Subcutaneous adipose tissue (tissue), 4 donors: ENCODE results near the gene MOSMO. TPM values are rescaled to one million over a fixed set of nuclear protein-coding genes. Genes with fewer than 3 reads are reported as not detected.

ENCODE experiments used
- total RNA-seq, 4 donors: library from RNA; depleted of rRNA; stranded (reverse); fragments of >200 nt; gene quantifications; one replicate each; pipeline ENCODE4 v1.1.0, GENCODE V29; 2016
- TF ChIP-seq, protein P1 (sequence below): fragments of 450-650 bp; IDR thresholded peaks from one replicate; pipeline ENCODE4 v1.5.1; 2016; ENCODE audit warnings: low read depth, mild to moderate bottlenecking, control low read depth, antibody characterized with exemption, moderate library complexity

The MOSMO gene
- total RNA-seq, 4 donors from 2014 or later: 15.3 to 33.4 (median 23.8) TPM

DNA sequence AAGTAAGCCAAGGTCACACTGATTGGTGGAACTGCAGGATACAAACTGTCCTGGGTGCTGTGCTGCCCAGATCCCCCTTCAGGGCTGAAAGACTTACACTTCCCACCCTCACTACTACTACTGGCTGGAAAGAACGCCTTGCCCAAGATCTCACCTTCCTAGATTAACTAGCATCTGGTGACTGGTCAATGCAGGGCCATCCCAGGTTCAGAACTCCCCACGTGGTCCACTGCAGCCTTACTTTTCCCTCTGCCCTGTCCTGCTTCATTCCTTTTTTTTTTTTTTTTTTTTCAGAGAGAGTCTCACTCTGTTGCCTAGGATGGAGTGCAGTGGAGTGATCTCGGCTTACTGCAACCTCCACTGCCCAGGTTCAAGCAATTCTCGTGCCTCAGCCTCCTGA lies 4.7 kb upstream of the MOSMO start:
- TF ChIP-seq, protein P1, sequence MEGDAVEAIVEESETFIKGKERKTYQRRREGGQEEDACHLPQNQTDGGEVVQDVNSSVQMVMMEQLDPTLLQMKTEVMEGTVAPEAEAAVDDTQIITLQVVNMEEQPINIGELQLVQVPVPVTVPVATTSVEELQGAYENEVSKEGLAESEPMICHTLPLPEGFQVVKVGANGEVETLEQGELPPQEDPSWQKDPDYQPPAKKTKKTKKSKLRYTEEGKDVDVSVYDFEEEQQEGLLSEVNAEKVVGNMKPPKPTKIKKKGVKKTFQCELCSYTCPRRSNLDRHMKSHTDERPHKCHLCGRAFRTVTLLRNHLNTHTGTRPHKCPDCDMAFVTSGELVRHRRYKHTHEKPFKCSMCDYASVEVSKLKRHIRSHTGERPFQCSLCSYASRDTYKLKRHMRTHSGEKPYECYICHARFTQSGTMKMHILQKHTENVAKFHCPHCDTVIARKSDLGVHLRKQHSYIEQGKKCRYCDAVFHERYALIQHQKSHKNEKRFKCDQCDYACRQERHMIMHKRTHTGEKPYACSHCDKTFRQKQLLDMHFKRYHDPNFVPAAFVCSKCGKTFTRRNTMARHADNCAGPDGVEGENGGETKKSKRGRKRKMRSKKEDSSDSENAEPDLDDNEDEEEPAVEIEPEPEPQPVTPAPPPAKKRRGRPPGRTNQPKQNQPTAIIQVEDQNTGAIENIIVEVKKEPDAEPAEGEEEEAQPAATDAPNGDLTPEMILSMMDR: no peak

DNA sequence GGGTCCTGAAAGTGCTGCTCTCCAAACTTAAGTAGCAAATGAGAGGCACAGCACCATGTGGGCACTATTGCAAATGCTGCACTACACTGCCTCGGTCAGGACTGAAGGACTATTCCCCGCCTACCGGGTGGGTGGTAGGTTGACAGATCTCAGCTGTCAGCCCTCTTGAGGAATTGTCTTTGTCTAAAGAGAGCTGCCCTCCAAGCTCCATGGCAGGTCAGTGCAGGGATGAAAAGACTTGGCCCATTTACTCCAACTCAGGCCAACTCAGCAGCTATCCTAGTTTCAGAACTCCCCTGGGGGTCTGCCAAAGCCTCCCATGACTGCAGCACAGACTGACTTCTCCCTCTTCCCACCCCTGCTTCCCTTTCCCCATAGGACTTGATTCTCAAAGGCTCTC lies 3.6 kb upstream of the MOSMO start:
- TF ChIP-seq, protein P1: no peak

DNA sequence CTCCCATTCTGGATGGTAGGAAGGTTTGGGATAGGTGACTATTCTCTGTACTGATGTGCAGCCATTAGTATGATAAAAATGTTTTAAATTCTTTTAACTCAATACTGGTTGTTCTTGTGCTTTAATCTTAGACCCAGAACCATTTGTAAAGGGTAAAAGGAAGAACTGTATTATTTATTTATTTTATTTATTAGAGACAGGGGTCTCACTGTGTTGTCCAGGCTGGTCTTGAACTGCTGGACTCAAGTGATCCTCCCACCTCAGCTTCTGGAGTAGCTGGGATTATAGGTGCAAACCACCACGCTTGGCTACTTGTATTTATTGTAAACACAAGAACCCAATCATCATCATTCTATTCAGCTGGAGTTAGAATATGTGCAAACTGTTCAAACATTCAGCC lies 2.2 kb upstream of the MOSMO start:
- TF ChIP-seq, protein P1: no peak

DNA sequence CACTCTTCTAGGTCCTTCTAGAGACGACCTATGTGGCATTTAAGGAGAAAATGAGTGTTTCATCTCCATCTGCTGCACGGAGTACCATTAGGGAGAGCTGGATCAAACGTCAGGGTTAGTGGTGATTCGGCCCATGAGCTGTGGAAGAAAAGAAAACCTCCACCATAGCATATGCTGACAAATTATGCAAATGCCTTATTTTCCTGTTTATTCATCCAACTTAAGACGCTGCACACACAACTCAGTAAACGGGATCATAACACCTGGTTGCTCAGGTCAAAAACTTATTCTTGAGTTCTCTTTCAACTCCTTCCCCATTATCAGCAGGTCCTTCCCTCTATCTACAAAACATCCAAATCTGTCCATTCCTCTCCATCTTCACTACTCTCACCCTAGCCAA lies 1.3 kb upstream of the MOSMO start:
- TF ChIP-seq, protein P1: no peak

DNA sequence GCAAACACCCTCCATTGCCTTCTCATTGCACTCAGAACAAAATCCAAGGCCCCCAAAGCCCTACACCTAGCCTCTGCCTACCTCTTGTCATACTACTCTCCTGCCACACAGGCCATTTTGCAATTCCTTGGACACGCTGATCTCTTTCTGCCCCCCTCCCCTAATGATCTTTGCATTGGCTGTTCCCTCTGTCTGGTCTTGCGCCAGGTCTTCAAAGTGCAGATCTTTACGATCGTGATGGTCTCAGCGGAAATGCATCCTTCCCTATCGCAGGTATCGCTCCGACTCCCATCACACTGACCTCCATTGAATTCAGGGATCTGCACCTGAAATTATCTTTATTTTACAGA lies 777 bp upstream of the MOSMO start:
- TF ChIP-seq, protein P1: no peak

DNA sequence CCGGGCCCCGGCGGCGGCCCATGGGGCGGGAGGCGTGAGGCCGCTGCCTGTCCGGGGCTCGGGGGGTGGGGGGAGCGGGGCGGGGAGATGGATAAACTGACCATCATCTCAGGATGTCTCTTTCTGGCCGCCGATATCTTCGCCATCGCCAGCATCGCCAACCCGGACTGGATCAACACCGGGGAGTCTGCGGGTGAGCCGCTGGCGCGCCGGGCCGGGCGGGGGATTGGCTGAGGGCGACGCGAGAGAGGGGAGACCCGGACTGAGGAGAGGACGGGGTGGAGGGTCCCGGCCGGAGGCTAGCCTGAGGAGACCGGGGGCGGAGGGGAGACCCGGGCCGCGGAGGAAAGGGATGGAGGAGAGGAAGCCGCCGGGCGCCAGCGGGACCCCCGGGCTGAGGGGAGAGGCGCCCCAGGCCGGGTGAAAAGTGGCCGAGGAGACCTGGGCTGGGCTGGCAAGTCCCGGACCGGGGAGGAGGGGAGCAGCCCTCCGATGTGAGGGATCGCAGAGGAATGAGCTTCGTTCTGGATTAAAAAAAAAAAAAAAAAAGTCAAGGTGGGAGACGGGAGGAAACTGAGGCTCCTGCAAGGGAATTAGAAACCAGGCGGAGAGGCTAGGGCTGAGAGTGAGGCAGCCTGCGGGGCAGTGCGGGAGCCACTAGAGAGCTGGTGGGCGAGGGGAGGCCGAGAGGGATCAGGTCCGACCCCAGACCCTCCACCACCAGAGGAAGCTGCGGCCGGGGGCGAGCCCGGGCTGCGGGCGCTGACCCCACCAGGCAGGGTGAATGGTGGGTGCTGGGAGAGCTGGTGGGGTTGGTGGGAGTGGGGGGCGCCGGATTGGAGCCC lies 526 bp downstream of the MOSMO start:
- TF ChIP-seq, protein P1: no peak

DNA sequence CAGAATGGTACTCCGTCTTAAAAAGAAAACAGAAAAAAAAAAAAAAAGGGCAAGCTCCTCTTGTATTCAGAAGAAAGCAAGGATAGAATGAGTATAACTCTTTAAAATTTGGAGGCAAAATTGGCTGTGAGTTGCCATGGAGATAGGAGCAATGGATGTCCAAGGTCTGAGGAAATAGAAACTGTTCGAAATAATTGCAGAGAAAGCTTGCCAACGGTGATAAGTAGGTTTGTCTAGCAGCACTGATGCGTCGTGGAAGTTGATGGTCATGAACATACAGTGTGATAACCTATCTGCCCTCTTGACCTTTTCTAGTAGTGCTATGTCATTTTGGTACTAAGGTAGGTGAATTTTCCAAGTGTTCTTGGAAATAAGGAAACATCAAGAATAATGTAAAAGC lies 3.0 kb downstream of the MOSMO start:
- TF ChIP-seq, protein P1: no peak
